Measurements from ENCODE around the gene SORCS2. TPM values are rescaled to one million over a fixed set of nuclear protein-coding genes. Genes with fewer than 3 reads are reported as not detected.
A peak's percentile ranks its signal among the peaks of the same experiment; 100 is the strongest.

The SORCS2 gene
- total RNA-seq, 1 donor from 2014 or later, result 1.2 TPM

GRCh38 chr4:7273738-7274297 lies 81.5 kb downstream of the SORCS2 start:
- intact Hi-C loops (cut with DNase I), result no loop called here
- DNase-seq (peak; percentile 1), ATAC-seq (ENCODE audit: poor library complexity) (no peak)

DNA sequence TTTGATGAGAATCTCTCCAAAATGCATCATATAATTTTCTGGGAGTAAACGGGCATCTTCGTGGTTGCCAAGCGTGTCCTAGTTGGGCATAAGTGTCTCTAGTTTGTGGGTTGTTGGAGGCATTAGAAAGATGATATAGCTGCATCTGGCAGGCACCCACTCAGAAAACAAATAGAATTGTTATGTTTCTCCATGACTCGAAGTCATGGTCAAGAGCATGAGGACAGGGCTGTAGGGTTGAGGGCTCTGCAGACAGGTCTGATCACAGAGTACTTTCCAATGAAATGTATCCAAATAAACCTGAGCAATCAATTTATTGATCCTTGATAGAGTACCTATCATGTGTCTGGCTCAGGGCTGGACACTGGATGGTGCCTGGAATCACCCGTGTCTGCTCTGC lies 82.7 kb downstream of the SORCS2 start:
- intact Hi-C loops (cut with DNase I), result no loop called here

GRCh38 chr4:7275490-7276154 lies 83.3 kb downstream of the SORCS2 start:
- ATAC-seq (ENCODE audit: poor library complexity) (no peak), DNase-seq (peak; percentile 0)
- intact Hi-C loops (cut with DNase I), result no loop called here

More for the DNA sequence above, 82.7 kb downstream of the SORCS2 start:
- ATAC-seq (ENCODE audit: poor library complexity) (no peak), DNase-seq (no peak)

- intact Hi-C loops (cut with DNase I), result no loop called here
- ATAC-seq (ENCODE audit: poor library complexity) (peak; percentile 31), DNase-seq (peak; percentile 31)
These were observed 84.2 kb downstream of the SORCS2 start for GRCh38 chr4:7276515-7276914.

DNA sequence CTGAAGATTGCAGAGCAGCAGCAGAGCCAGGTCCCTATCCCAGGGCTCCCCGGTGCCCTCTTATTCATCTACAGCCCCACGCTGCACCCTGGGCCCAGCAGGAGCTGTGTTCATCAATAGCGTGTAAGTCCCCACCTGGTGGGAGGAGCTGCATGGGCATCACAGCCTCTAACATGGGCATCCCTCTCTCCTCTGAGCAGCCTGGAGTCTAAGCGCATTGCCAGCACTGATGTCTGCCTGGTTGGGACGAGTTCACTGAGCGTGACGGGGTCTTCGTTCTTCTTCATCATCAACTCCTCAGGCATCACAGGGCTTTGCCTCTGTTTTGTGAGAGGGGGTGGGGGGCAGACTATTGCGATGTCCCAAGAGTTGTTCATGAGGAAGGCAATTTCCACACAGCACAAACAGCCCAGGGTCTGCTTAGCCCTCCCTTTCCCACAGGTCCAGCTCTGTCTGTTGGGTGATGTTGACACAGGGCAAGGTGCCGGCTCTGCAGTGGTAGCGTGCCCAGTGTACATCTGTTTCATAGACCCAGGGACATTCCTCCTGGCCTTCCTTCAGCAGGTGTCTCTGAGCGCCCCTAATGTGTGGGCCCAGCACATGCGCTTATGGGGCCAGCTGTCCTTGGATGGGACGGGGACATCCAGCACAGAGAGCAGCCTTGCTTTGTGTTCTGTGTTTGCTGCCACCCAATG lies 85.9 kb downstream of the SORCS2 start:
- intact Hi-C loops (cut with DNase I), result no loop called here
- DNase-seq, result peak; percentile 33
- no peak for ATAC-seq (ENCODE audit: poor library complexity)

DNA sequence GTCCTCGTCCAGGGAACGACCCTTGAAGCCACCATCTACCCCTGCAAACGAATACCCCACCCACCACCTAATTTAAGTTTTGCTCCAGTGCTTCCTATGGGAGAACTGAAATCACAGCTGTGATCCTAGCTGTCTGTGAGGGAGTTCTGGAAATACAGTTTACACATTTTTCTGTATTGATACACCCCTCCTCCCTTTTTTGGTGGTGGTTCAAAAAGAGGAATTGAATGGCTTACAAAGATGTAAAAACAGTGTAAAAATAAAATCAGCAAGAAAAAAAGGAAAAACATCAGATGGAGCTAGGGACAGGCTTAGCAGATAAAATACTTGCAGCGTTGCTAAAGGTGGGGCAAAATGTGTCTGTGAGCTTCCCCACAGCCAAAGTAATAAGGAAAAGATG lies 86.6 kb downstream of the SORCS2 start:
- ATAC-seq (ENCODE audit: poor library complexity) (no peak), DNase-seq (peak; percentile 30)
- intact Hi-C loops (cut with DNase I), result no loop called here

GRCh38 chr4:7279902-7280301 lies 87.6 kb downstream of the SORCS2 start:
- DNase-seq (no peak), ATAC-seq (ENCODE audit: poor library complexity) (no peak)
- intact Hi-C loops (cut with DNase I), result no loop called here

DNA sequence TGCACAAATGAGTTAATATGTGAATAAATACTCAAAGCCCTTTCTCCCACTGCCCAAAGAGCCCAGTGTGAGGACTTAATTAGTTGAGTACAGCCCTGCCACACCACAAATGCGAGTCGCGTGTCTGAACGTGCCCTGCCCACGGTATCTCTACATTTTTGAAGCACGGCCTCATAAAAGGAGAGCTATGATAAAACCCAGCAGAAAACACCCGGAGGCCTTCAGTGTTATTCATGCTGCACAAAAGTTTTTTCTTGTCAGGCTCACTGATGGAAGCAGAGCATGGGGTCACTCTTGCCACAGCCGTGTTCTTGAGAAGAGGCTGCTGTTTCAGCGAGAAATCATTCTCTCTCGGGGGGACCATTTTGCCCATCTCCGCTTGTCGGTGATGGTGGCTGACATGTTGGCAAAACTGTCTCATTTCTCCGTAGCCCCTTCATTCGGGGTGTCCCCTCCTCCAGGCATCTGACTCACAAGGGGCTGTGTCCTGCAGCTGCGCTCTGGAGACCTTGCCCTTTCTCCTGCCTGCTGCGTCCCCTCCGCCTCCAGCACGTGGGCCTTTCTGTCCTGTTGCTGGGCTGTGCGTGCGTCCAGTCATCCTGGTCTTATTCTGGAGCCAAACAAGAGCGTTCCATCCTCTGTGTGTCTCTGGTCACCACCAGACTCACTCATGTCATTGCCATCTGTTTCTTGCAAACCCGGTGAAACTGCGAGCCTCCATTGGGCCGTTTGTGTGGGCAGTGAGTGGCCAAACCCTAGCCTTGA lies 88.8 kb downstream of the SORCS2 start:
- ATAC-seq (ENCODE audit: poor library complexity) (no peak), DNase-seq (no peak)
- intact Hi-C loops (cut with DNase I), result no loop called here

GRCh38 chr4:7281691-7282665 lies 89.6 kb downstream of the SORCS2 start:
- DNase-seq (no peak), ATAC-seq (ENCODE audit: poor library complexity) (no peak)
- intact Hi-C loops (cut with DNase I), result no loop called here

- no peak for ATAC-seq (ENCODE audit: poor library complexity)
- intact Hi-C loops (cut with DNase I), result no loop called here
These were observed 90.6 kb downstream of the SORCS2 start for GRCh38 chr4:7282786-7283440.

GRCh38 chr4:7285244-7286094 lies 93.1 kb downstream of the SORCS2 start:
- intact Hi-C loops (cut with DNase I), result no loop called here
- ATAC-seq (ENCODE audit: poor library complexity), result no peak
- DNase-seq, result no peak

More at GRCh38 chr4:7282786-7283440, 90.6 kb downstream of the SORCS2 start:
- no peak for DNase-seq

DNA sequence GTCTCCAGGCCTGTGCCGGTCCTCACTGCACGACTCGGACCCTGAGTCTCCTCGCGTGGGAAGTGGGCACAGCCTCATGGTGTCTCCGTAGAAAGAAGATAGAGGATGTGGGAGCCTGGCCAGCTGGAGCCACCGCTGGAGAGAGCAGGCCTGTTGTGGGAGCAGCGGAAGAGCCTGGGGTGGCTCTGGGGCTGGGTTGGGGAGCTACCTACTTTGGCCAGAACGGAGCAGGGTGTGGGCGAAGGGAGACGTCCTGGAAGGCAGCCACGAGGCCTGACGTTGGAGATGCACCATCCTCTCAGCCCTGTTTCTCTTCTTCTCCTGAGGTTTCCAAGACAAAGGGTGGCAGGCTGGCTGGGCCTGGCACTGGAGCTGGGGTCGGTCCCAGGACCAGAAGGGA lies 93.8 kb downstream of the SORCS2 start:
- ATAC-seq (ENCODE audit: poor library complexity) (no peak), DNase-seq (no peak)
- intact Hi-C loops (cut with DNase I), result no loop called here

DNA sequence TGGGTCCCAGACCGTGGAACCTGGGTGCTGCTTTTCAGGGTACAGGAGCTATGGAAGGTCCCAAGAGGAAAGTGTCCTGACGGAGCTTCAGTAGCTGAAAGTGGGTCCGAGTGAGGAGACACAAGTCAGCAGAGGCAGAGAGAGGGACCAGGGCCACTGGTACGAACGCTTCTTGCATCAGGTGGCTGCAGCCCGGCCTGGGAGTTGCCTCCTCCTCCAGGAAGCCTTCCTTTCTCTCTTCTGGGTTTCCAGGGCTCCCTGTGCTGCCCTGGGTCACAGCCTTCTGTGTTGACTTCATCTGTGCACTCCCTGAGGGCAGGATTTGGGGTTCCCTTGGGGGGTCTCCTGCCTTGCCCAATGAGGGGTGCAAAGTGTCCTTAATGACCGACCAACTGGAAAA lies 94.5 kb downstream of the SORCS2 start:
- DNase-seq, result no peak
- intact Hi-C loops (cut with DNase I), result no loop called here
- ATAC-seq (ENCODE audit: poor library complexity), result no peak

DNA sequence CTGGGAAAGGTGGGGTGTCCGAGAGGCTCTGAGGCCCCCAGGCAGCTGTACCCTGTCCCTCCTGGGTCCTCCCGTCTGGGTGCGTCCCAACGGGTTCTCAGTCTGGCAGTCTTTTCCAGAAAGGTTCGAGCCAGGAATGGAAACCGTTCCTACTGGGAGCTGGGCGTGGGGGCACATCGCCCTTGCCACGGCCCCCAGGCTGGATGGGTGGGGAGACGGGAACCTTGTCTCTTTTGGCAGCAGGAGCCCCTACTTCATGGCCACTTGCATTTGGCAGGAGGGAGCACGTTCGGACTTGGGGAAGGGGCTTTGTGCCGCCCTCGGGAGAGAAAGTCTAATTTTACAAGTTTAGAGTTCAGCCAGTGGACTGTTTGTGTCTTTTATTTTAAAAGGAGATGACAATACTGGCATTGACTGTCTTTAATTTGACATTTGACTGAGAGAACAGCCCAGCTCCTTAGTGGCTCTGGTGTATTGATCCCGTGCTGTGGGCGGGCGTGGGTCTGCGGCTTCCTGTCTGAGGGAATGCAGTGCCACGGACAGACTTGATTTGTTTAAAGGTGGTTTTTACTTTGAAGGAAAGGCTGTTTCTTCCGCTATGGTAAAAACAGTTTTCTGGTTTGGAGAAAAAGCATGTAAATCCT lies 95.1 kb downstream of the SORCS2 start:
- intact Hi-C loops (cut with DNase I), result no loop called here
- ATAC-seq (ENCODE audit: poor library complexity), result no peak
- DNase-seq, result no peak

DNA sequence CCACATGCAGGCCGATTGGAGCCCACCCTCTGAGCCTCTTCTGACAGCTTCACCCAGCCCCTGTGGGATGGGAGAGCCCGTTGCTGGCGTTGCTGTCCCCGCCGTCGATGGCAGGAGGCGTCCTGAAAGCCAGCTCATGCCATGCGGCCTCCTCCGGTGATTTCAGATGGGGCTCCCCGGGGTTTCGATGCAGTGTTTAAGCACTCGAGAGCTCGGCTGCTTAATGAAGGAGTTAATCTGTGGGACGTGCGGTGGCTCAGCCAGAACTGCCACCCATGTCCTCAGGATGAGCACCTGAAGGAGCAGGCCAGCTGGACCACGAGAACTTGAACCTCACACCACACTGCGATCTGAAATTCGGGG lies 95.6 kb downstream of the SORCS2 start:
- ATAC-seq (ENCODE audit: poor library complexity), result no peak
- intact Hi-C loops (cut with DNase I), result no loop called here
- DNase-seq, result no peak

- intact Hi-C loops (cut with DNase I), result no loop called here
- ATAC-seq (ENCODE audit: poor library complexity) (no peak), DNase-seq (no peak)
These were observed 96.6 kb downstream of the SORCS2 start for GRCh38 chr4:7288751-7289523.

All from Right ventricle myocardium superior (tissue), 1 donor.